Raji (cell line): ENCODE results near the gene IDUA.

Experiments used
- POLR2A ChIP-seq: IDR thresholded peaks from 2 replicates; pipeline ENCODE4 v1.6.1; 2011; ENCODE audit warnings: low read depth, low read length, control low read depth; ENCODE audit not compliant: insufficient read depth

Gene IDUA

DNA sequence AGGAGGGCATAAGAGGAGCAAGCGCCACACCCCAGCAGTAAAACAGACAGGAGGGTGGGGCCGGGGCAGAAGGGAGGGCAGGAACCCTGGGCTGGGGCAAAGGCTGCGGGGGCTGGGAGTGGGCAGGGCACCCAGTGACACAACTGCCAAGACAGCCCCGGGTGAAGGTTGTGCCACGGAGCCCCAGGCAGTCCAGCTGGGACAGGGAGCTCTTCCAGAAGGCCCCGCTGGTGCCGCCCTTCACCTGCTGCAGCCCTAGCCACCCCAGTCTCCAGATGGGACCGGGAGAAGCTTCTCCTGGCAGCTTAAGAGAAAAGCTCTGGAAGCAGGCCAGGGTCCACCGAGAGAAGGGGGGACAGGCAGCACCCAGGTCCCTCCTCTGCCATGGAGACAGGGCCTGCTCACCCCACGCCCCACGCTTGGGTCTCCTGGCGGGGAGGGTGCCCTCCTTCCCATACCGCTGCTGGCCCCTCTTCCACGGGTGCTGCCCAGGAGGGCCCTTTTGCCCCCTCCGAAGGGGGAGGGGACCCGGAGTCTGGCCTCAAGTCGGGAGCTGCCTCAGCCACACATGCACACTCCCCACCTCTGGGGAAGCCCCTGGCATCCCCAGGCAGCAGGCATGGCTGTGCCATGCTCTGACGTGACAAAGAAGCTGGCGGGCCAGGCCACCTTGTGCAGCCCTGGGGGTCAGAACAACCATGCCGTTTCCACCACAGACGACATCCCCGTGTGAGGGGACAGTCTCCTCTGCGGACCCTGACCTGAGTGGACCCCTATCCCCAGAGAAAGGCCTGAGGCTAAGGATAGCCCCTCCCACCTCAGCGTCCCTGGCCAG lies 15.0 kb upstream of the IDUA start:
- TF ChIP-seq POLR2A: no peak

DNA sequence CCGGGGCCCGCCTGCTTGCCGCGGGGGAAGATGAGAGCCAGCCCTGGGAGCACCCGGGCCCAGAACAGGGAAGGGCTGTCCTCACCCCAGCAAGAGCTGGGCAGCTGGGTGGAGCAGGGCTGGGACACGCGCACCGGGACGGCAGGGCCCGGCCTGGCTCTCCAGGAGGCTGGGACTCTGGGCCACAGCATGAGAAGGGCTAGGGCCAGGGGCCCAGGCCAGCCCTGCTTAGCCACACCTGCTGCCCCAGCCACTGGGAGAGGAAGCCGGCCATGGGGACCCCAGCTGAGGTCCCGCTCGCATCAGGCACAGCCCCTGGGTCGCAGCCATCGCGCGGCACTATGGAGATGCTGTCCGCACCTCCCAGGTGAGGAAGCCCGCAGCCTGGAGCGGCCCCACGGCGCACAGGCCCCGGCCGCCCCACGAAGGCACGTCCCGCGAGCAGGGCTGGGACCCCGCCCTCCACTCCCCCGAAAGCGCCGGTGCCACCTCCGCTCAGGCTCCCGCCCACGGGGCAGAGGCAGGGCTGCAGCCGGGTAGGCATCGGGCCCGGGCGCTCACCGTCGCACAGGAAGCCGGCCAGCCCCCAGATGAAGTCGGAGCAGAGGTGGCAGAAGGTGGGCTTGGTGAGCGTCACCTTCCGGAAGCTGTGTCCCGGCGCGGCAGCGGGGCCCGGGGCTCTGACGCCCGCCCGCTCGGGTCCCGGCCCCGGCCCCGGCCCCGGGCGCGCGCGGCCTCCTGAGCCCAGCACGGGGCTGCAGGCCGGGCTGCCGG lies 14.0 kb upstream of the IDUA start:
- TF ChIP-seq POLR2A: no peak

DNA sequence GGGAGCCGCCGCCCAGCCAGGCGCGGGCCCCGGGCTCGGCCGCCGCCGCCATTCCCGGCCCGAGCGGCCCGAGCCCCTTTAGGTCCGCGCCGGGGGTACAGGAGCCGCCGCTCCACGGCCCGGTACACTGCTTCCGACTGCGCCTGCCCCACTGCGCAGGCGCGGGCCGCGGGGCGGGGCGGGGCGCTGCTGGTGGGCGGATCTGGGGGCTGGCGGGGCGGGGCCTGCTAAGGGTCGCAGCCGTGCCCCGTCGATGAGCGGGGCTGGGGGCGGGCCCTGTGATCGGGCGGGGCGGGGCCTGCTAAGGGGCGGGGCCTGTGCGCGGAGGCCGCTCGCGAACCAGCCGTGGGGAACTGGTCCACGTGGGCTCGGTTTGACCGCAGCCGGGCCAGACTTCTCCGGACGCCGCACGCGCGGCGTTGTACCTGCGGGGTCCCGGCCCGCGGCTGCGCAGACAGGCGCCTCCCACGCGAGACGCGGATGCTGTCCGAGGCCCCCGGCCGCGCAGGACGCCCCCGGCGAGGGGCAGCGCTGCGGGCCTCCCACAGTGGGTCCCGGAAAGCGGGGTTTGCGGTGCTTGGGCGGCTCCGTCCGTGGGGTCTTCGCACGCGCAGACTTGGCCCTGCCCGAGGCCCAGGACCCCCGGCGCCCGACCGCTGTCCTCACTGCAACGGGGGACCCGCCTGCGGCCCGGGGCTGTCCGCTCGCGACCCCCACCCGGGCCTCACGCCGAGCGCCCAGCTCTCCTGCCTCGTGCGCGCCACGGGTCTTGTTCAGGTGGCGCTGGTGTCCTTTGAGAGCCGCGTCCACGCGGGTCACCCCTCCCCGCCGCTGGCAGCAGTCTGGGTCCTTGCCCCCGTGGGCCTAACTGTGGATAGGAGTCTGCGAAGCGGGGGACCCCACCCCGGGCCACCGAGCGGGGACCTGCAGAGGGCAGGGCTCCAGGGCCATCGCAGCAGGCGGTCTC lies 13.1 kb upstream of the IDUA start, which contains the start of gene DGKQ:
DGKQ (minus strand) TSS at position 139 of the 967 bp plus-strand sequence; CDS start at position 52, 87 bp downstream.
- no peak for TF ChIP-seq POLR2A

DNA sequence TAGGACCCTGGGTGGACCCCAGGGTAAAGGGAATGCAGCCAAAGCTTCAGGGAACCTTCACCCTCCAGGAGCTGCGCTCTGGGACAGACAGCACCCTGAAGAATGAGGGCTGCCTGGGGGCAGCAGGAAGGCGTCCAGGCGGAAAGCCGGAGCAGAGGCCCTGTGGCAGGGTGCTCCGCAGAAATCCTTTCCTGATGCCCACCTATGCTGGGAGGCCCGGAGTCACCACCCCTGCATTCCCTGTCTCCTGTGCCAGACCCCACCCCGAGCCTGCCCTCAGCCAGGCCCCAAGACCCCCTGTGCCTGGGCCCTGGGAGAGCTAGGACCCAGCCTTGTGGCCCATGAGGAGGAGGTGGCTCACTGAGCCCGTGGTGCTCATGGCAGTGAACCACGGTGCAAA lies 12.2 kb upstream of the IDUA start:
- no peak for TF ChIP-seq POLR2A

DNA sequence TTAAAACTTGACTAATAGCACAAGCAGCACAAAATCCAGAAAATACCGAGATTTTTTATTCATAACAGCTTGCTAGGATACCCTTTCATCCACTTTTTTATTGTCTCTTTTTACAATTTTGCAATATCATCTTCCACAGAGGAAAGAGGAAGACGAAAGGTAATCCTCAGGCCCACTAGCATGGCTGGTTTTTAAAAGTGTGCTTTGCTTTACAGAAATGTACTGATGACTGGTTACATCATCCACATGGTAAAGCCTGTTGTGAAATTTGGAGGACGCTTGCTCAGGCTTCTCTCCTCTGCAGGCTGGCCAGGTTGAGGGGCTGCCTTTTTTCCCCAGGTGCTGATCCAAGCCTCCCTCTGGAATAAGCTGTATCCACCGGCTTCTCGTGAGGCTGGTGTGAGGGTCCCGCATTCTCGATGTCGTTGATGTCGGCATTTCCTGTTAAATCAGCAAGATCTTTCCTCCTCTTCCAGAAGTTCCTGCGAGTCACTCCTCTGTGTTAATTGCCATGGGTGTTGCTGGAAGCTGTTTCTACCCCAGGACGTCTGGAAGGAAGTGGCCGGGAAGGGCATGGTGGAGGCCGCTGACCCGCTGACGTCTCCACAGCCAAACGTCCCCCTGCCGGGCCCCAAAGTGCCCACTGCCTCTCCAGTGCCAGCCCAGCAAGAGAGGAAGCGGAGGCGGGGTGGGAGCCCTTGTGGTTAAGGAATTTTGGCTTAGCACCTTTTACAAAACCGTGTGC lies 7.7 kb upstream of the IDUA start:
- TF ChIP-seq POLR2A: no peak

DNA sequence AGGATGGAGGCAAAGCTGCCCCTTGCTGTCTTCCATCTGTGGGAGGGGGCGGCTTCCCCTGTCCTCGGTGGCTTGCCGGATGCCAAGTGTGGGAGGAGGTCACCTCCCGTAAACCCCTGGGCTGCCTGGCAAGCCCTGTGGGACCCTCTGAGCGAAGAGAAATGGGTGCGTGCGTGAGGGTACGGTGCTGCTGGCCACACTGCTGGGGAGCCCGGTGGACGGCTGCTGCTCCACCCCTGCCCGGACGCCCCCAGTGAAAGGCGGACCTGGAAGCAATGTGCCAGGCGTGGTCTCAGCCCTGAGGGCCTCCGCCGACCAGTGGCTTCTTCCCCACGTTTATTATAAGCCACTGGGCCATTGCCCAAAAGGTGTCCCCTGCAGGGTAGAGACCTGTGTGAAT lies 4.6 kb upstream of the IDUA start:
- no peak for TF ChIP-seq POLR2A

DNA sequence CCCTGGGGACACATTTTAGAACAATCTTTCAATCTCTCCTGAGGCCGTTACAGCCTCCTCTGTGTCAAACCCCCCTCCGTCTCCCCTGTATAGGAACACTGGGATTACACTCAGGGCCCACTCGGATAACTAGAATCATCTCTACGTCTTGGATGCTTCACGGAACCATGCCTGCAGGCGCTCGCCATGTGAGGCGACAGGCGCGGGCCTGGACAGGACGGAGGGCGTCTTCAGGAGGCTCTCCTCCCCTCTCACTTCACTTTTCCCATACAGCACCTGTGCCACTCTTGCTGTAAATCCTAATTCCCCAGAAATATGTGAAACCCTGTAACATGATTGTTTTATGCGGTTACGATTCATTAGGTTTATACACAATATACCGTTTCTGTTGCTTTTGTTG lies 4.0 kb upstream of the IDUA start:
- no peak for TF ChIP-seq POLR2A

DNA sequence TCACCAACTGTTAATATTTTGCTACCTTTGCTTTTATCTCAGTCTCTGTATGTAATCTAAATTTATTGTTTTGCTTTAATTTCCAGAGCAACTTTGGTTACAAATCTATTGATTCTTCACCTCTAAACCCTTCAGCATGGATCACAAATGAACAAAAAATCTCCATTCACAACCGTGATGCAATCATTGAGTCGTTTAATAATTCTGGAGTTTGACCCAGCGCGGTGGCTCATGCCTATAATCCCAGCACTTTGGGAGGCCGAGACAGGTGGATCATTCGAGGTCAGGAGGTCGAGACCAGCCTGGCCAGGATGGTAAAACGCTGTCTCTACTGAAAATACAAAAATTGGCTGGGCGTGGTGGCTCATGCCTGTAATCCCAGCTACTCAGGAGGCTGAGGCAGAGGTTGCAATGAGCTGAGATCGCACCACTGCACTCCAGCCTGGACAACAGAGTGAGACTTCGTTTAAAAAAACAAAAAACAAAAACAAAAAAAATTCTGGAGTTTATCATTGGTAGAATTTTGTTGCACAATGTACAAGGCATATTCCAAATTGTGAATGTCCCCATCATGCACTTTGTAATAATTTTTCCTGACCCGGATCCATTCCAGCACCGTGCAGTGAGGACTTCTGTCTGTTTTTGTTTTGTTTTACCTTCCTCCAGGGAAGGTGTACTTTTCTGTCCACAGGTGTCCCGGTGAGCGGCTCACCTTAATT lies 2.3 kb upstream of the IDUA start:
- no peak for TF ChIP-seq POLR2A

DNA sequence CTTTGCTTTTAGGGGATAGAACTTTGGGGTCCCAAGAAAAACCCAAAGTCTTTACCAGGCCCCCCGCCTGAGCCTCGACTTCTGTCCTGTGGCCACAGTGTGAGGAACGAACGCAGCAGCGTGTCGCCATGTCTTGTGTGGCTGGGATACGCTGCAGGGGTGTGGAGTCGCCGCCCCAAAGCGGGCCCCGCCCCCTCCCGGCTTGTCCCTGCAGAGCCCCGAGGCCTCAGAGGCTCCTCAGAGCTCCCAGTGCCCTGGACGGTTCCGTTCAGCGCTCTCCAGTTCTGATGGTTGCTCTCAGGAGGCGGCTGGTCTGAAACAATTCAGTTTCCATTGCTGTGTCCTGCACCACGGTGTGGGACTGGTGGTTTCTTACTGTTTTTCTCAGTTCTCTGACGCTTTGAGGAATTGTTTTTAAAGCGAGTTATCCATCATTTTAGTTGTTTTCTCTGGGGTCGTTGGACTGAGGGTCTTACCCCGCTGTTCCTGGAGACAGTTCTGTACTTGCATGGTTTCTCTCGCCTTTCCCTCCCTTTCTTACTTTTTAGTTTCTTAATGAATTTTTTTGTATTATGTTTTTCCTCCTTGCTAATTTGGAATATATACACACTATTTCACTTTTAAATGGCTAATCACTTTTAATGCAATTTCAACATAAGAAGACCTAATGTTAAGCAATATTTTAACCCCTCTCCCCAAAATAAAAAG lies 1.6 kb upstream of the IDUA start:
- TF ChIP-seq POLR2A: no peak

DNA sequence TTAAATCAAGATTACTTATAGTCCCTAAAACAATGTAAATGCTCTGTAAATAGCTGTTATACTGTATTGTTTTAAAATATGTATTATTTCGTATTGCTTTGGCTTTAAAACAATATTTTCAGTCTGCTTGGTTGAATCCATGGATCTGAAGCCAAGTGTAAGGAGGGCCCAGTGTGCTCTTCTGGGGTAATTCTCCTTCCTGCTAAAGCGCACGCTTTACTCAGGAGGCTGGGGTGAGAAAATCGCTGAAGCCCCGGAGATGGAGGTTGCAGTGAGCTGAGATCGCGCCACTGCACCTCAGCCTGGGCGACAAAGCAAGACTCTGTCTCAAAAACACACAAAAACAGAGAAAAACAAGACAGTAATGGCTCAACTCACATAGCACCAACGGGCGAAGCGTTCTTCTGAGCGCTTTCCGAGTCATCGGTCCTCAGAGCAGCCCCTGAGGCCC lies 391 bp upstream of the IDUA start:
- no peak for TF ChIP-seq POLR2A

DNA sequence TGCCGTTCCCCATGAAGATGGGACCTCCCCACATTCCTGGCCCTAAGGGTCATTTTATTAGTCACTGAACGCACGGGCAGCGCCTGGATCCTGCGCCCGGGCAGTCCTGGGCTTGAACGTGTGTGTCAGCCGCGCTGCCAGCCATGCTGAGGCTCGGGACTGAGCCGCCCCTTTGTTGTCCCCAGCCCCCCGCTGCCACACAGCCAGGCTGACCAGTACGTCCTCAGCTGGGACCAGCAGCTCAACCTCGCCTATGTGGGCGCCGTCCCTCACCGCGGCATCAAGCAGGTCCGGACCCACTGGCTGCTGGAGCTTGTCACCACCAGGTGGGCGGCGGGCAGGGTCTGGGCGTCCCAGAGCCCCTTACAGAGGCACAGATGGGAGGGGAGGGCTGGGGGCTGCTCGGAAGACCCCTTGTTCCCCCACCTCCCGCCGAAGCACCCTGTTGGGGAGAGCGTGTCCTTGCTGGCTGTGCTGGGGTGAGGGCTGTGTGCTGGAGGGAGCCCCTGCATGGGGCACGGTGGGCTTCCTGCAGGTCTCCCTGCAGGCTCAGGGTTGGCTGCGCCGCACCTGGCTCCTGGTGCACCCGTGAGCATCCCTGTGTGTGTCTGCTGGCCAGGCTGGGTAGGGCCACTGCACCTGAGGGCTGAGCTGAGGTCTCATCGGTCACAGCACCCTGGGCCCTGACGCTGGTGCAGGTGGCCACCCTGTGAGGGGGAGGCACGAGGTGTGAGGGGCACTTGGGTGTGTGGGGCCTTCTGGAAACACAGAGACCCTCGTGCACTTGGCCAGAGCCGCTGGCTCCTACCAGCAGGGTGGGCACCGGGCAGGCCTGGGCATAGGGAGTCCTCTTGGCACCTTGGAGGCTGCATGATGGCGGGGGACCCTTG lies 1.0 kb downstream of the IDUA start:
- no peak for TF ChIP-seq POLR2A

DNA sequence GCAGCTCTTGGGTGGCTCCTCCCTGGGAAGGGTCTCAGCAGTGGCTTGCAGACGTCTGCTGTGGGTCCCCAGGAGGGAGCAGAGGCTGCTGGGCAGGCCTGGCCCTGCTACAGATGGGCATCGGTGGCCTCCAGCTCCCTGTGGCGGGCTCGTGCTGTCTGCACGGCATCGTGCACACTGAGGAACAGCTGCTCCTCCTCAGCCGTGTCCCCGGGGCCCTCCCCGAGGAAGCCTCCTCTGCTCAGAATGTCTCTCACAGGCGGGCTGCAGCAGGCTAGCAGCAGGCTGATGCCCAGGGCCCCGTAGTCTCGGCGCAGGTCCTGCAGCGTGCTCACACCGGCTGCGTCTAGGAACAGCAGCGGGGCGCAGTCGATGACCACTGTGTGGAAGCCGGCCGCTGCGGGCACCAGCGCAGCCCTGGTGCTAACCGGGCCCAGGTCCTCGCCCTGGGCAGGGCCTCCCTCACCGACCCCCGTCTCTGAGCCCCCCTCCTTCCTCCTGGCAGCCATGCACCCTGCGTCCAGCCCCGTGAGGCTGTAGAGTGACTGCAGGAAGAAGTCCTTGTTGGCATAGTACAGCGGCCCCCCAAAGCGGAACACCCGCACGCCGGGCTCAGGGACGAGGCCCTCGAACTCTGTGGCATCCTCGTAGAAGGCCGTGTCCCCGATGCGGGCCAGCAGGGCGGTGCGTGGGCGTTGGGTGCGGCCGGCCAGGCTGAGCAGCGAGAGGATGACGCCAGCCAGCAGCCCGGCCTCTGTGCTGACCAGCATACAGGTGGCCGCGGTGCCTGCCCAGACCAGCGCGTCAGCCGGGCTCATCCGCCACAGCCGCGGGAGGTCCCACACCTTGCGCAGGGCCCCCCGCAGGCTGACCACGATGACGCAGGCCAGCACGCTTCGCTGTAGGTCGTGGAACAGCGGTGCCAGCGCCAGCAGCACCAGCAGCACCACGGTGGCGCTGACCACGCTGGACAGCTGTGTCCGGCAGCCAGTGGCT lies 2.2 kb downstream of the IDUA start:
- no peak for TF ChIP-seq POLR2A
